HepG2 (cell line): Measurements from ENCODE around the gene EFNA2. TPM values are rescaled to one million over a fixed set of nuclear protein-coding genes. Genes with fewer than 3 reads are reported as not detected.

ENCODE experiments used
- NFKBIZ ChIP-seq: IDR thresholded peaks from 2 replicates; pipeline ENCODE4 v1.6.1; 2018; ENCODE audit warnings: missing genetic modification reagents, missing compliant biosample characterization
- PAX8 ChIP-seq: sonication (generic); formaldehyde crosslinking; IDR thresholded peaks from 2 replicates; pipeline ENCODE4 v1.8.0; 2022; ENCODE audit warnings: mild to moderate bottlenecking, missing genetic modification reagents, borderline replicate concordance
- PHF20 ChIP-seq: sonication (generic); formaldehyde crosslinking; IDR thresholded peaks from 2 replicates; pipeline ENCODE4 v1.5.0; 2020; ENCODE audit warnings: mild to moderate bottlenecking, missing genetic modification reagents
- ZNF546 ChIP-seq: sonication (generic); formaldehyde crosslinking; conservative IDR thresholded peaks from 2 replicates; pipeline ENCODE4 v1.8.1; 2023; ENCODE audit warnings: mild to moderate bottlenecking, missing genetic modification reagents
- polyA plus RNA-seq, 8 experiments: library from polyadenylated mRNA; depleted of rRNA in 3 of 8; stranded (reverse) in 7 of 8; unstranded in 1 of 8; fragments of >200 nt; fragmentation: Illumina TruSeq in 4 of 8; extraction: Trizol in 4 of 8; gene quantifications; 2 replicates each; pipeline versions ENCODE4 v1.2.1 to v1.2.3, GENCODE V29; 2011 to 2016; ENCODE audit warnings: low read depth in 4 of 8, missing spikeins in 1 of 8, mixed read lengths in 1 of 8; ENCODE audit not compliant: insufficient read depth in 1 of 8
- total RNA-seq, 5 experiments: library from RNA; depleted of rRNA; stranded (reverse); fragments of >200 nt; fragmentation: Illumina TruSeq; extraction: Trizol; gene quantifications; 2 replicates each; pipeline ENCODE4 v1.2.3, GENCODE V29; 2016; ENCODE audit warnings: low read depth in 1 of 5
- TF ChIP-seq, protein P1 (sequence below), 2 experiments: sonication (generic) in 1 of 2; formaldehyde crosslinking in 1 of 2; IDR thresholded peaks; 2 replicates each; pipeline versions ENCODE4 v1.6.1 to v1.9.0; 2014 to 2022; ENCODE audit warnings: antibody characterized with exemption in 1 of 2, borderline replicate concordance in 1 of 2, inconsistent platforms in 1 of 2, low read depth in 1 of 2, missing genetic modification reagents in 1 of 2
- TF ChIP-seq, protein P2 (sequence below): sonication (generic); formaldehyde crosslinking; IDR thresholded peaks from 2 replicates; pipeline ENCODE4 v1.4.0; 2020; ENCODE audit warnings: mild to moderate bottlenecking, missing genetic modification reagents
- TF ChIP-seq, protein P3 (sequence below): sonication (generic); formaldehyde crosslinking; IDR thresholded peaks from 2 replicates; pipeline ENCODE4 v1.4.0; 2020; ENCODE audit warnings: missing genetic modification reagents
- TF ChIP-seq, protein P4 (sequence below): sonication (generic); formaldehyde crosslinking; IDR thresholded peaks from 2 replicates; pipeline ENCODE4 v1.5.0; 2020; ENCODE audit warnings: mild to moderate bottlenecking, missing genetic modification reagents, borderline replicate concordance
- TF ChIP-seq, protein P5 (sequence below): sonication (generic); formaldehyde crosslinking; IDR thresholded peaks from 2 replicates; pipeline ENCODE4 v1.8.1; 2023; ENCODE audit warnings: mild to moderate bottlenecking, moderate library complexity, missing genetic modification reagents

EFNA2 gene
- total and polyA plus RNA-seq, 2 of the 13 experiments (the other 11 are each of a cell fraction or from before 2014, with no cell fraction given) = 6.0 to 9.9 TPM

DNA sequence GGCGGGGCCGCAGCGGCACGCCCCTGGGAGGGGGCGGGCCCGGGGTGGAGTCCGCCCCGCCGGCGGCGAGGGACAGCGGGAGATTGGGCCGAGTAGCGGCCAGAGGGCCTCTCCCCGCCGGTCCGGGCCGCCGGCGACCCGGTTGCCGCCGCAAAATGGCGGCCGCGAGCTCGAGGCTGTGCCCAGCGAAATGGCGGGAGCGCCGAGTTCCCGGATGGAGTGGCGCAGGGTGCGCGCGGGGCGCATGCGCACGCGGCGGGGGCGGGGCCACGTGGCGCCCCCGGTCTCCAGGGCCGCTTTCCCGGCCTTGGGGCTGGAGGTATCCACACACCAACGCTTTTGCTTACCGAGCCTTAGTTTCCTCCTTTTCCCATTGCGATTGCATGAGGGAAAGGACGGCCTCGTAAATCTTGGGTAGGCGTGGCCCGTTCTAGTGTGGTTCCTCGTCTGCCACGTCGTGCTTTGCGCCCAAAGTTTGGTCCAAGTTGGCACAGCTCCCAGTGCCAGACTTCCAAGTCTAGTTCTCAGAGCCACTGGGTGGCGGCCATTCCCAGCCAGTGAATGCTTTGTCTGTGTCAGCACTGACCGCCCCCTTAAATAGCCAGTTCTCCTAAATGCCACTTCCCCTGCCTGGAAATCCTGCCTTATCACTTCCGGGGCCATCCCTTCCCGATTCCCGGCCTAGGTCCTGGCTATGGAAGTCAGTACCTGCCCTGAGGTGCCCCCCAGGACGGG is 16.0 kb upstream of the EFNA2 start (continued):
- TF ChIP-seq, protein P1, sequence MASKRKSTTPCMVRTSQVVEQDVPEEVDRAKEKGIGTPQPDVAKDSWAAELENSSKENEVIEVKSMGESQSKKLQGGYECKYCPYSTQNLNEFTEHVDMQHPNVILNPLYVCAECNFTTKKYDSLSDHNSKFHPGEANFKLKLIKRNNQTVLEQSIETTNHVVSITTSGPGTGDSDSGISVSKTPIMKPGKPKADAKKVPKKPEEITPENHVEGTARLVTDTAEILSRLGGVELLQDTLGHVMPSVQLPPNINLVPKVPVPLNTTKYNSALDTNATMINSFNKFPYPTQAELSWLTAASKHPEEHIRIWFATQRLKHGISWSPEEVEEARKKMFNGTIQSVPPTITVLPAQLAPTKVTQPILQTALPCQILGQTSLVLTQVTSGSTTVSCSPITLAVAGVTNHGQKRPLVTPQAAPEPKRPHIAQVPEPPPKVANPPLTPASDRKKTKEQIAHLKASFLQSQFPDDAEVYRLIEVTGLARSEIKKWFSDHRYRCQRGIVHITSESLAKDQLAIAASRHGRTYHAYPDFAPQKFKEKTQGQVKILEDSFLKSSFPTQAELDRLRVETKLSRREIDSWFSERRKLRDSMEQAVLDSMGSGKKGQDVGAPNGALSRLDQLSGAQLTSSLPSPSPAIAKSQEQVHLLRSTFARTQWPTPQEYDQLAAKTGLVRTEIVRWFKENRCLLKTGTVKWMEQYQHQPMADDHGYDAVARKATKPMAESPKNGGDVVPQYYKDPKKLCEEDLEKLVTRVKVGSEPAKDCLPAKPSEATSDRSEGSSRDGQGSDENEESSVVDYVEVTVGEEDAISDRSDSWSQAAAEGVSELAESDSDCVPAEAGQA (IDR thresholded peaks at IDR 0.05; ENCODE audit: low read depth) = peak; percentile 90
- TF ChIP-seq, protein P1 (CRISPR knock-in tag; IDR thresholded peaks at IDR 0.05; ENCODE audit: borderline replicate concordance) = no peak
- TF ChIP-seq PHF20 (CRISPR knock-in tag) (peak; percentile 53; the same call in 1 of the 2 replicates), ZNF546 (peak; percentile 74; the same call in 1 of the 2 replicates), NFKBIZ (CRISPR knock-in tag) (peak; percentile 33; the same call in 1 of the 2 replicates), PAX8 (CRISPR knock-in tag) (0 out of 2 replicates have a peak, but pooled peaks have one; percentile 41)
- TF ChIP-seq, protein P2, sequence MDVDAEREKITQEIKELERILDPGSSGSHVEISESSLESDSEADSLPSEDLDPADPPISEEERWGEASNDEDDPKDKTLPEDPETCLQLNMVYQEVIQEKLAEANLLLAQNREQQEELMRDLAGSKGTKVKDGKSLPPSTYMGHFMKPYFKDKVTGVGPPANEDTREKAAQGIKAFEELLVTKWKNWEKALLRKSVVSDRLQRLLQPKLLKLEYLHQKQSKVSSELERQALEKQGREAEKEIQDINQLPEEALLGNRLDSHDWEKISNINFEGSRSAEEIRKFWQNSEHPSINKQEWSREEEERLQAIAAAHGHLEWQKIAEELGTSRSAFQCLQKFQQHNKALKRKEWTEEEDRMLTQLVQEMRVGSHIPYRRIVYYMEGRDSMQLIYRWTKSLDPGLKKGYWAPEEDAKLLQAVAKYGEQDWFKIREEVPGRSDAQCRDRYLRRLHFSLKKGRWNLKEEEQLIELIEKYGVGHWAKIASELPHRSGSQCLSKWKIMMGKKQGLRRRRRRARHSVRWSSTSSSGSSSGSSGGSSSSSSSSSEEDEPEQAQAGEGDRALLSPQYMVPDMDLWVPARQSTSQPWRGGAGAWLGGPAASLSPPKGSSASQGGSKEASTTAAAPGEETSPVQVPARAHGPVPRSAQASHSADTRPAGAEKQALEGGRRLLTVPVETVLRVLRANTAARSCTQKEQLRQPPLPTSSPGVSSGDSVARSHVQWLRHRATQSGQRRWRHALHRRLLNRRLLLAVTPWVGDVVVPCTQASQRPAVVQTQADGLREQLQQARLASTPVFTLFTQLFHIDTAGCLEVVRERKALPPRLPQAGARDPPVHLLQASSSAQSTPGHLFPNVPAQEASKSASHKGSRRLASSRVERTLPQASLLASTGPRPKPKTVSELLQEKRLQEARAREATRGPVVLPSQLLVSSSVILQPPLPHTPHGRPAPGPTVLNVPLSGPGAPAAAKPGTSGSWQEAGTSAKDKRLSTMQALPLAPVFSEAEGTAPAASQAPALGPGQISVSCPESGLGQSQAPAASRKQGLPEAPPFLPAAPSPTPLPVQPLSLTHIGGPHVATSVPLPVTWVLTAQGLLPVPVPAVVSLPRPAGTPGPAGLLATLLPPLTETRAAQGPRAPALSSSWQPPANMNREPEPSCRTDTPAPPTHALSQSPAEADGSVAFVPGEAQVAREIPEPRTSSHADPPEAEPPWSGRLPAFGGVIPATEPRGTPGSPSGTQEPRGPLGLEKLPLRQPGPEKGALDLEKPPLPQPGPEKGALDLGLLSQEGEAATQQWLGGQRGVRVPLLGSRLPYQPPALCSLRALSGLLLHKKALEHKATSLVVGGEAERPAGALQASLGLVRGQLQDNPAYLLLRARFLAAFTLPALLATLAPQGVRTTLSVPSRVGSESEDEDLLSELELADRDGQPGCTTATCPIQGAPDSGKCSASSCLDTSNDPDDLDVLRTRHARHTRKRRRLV (CRISPR knock-in tag) = no peak
- TF ChIP-seq, protein P3, sequence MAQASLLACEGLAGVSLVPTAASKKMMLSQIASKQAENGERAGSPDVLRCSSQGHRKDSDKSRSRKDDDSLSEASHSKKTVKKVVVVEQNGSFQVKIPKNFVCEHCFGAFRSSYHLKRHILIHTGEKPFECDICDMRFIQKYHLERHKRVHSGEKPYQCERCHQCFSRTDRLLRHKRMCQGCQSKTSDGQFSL (CRISPR knock-in tag) = peak; percentile 72; the same call in 1 of the 2 replicates
- TF ChIP-seq, protein P4, sequence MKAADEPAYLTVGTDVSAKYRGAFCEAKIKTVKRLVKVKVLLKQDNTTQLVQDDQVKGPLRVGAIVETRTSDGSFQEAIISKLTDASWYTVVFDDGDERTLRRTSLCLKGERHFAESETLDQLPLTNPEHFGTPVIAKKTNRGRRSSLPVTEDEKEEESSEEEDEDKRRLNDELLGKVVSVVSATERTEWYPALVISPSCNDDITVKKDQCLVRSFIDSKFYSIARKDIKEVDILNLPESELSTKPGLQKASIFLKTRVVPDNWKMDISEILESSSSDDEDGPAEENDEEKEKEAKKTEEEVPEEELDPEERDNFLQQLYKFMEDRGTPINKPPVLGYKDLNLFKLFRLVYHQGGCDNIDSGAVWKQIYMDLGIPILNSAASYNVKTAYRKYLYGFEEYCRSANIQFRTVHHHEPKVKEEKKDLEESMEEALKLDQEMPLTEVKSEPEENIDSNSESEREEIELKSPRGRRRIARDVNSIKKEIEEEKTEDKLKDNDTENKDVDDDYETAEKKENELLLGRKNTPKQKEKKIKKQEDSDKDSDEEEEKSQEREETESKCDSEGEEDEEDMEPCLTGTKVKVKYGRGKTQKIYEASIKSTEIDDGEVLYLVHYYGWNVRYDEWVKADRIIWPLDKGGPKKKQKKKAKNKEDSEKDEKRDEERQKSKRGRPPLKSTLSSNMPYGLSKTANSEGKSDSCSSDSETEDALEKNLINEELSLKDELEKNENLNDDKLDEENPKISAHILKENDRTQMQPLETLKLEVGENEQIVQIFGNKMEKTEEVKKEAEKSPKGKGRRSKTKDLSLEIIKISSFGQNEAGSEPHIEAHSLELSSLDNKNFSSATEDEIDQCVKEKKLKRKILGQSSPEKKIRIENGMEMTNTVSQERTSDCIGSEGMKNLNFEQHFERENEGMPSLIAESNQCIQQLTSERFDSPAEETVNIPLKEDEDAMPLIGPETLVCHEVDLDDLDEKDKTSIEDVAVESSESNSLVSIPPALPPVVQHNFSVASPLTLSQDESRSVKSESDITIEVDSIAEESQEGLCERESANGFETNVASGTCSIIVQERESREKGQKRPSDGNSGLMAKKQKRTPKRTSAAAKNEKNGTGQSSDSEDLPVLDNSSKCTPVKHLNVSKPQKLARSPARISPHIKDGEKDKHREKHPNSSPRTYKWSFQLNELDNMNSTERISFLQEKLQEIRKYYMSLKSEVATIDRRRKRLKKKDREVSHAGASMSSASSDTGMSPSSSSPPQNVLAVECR = peak; percentile 90
- TF ChIP-seq, protein P5, sequence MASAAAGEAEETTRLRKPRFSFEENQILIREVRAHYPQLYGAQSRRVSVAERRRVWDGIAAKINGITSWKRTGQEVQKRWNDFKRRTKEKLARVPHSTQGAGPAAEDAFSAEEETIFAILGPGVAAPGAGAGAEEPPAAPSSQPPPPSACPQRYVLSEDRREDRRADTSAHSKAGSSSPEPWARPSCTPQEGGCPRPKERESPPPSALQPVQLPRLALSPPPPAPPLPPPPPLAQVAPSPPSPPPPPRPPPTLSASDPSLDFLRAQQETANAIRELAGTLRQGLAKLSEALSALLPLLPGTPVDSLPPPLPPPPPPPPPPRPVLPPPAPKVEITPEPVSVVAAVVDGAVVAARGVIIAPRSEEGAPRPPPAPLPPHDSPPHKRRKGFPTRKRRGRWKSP (CRISPR knock-in tag) = 0 out of 2 replicates have a peak, but pooled peaks have one; percentile 38
